Esophagus squamous epithelium (tissue), 5 donors: ENCODE data around the gene XPNPEP1. TPM values are rescaled to one million over a fixed set of nuclear protein-coding genes. Genes with fewer than 3 reads are reported as not detected.

Experiments used
- DNase-seq: peaks from one replicate; lab custom pipeline; 2025; lab: John Stamatoyannopoulos, UW
- H3K27ac ChIP-seq, 4 donors: fragments of 200-600 bp; sonication (generic); one replicate each; pipeline ENCODE4 v1.5.1; 2016 to 2019; ENCODE audit warnings: mild to moderate bottlenecking in 1 of 4
- H3K27me3 ChIP-seq, 4 donors: fragments of 200-600 bp; sonication (generic); 1 replicate in 3 of 4; 2 replicates in 1 of 4; pipeline versions ENCODE4 v1.5.1 to v1.6.0; 2017 to 2021; ENCODE audit warnings: antibody characterized with exemption in 1 of 4
- H3K36me3 ChIP-seq, 3 donors: fragments of 200-600 bp; sonication (generic); one replicate each; pipeline ENCODE4 v1.5.1; 2016 to 2019
- H3K4me1 ChIP-seq, 3 donors: fragments of 200-600 bp; sonication (generic); one replicate each; pipeline ENCODE4 v1.5.1; 2017 to 2019
- H3K4me3 ChIP-seq, 4 donors: fragments of 200-600 bp; sonication (generic); 1 replicate in 3 of 4; 2 replicates in 1 of 4; pipeline ENCODE4 v1.5.1; 2016 to 2019; ENCODE audit warnings: mild to moderate bottlenecking in 2 of 4, moderate library complexity in 1 of 4
- H3K9me3 ChIP-seq, 3 donors: fragments of 200-600 bp; sonication (generic); one replicate each; pipeline ENCODE4 v1.5.1; 2016 to 2019
- CTCF ChIP-seq, 6 experiments: fragments of 450-650 bp in 4 of 6; fragments of 200-600 bp in 2 of 6; sonication (generic) in 2 of 6; IDR thresholded peaks; one replicate each; pipeline ENCODE4 v1.5.1; 2016 to 2019; ENCODE audit warnings: antibody characterized with exemption in 6 of 6, mild to moderate bottlenecking in 4 of 6, moderate library complexity in 4 of 6
- POLR2A ChIP-seq, 4 donors: fragments of 450-650 bp; IDR thresholded peaks; one replicate each; pipeline ENCODE4 v1.6.1; 2017; ENCODE audit warnings: antibody characterized with exemption in 4 of 4, mild to moderate bottlenecking in 4 of 4, moderate library complexity in 3 of 4
- WGBS, 2 donors: methylation state at CpG; one replicate each; pipeline ENCODE4 v1.1.5; 2018; 5-methylcytosine and 5-hydroxymethylcytosine counted together
- intact Hi-C: fragments of 100-400 bp; cut with DNase I; formaldehyde crosslinking; loops from one replicate; pipeline ENCODE4 v1.15.0; 2022
- total RNA-seq, 4 donors: library from RNA; depleted of rRNA; stranded (reverse); fragments of >200 nt; gene quantifications; one replicate each; pipeline ENCODE4 v1.1.0, GENCODE V29; 2016
- donor health status: DM: yes; HTN: yes; CAD: no.

The XPNPEP1 gene
- total RNA-seq, 4 donors from 2014 or later = 39.0 to 79.3 (median 60.1) TPM

DNA sequence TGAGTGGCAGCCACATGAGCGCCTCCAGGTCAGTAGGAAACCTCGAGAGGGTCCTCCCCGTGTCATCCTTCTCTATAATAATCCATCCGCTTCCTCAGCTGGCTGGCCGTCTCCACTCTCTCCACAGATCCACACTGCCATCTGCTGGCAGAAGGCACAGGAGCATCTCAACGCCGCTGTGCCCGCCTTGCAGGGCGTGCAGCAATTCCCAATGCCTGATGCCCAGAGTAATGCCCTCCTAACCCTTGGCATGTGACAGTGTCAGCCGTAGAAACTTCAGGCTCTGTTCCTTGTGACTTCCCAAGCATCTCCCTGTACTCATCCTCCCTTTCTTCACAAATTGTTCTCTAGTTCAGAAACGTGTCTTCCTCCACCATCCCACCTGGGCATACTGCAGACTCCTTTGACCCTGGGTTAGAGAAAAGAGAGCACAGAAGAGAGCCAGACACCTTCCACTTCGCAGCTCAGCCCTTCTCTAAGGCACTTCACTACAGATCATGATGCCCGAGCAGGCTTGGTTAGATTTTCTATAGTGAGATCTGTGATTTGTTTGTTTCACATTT, 70.8 kb downstream of the XPNPEP1 start:
- Histone ChIP-seq H3K4me1 (peaks cover 0 to 9% (median 0%) of the 10 kb centered on the region in 3 donors), H3K36me3 (no peaks in the 10 kb centered on the region), H3K9me3 (no peaks in the 10 kb centered on the region), H3K27me3 (no peaks in the 10 kb centered on the region), H3K4me3 (no peak overlapping the region), H3K27ac (no peak overlapping the region)
- no peak for TF ChIP-seq POLR2A (IDR thresholded peaks at IDR 0.05)
- peak; percentile 50 to 90 (median 64) for TF ChIP-seq CTCF (IDR thresholded peaks at IDR 0.05)
- intact Hi-C loops = no loop called here
- 10 to 13% methylated on average over 10 to 13 of the region's 13 CpGs for WGBS, 2 donors
- DNase-seq = no peak

DNA sequence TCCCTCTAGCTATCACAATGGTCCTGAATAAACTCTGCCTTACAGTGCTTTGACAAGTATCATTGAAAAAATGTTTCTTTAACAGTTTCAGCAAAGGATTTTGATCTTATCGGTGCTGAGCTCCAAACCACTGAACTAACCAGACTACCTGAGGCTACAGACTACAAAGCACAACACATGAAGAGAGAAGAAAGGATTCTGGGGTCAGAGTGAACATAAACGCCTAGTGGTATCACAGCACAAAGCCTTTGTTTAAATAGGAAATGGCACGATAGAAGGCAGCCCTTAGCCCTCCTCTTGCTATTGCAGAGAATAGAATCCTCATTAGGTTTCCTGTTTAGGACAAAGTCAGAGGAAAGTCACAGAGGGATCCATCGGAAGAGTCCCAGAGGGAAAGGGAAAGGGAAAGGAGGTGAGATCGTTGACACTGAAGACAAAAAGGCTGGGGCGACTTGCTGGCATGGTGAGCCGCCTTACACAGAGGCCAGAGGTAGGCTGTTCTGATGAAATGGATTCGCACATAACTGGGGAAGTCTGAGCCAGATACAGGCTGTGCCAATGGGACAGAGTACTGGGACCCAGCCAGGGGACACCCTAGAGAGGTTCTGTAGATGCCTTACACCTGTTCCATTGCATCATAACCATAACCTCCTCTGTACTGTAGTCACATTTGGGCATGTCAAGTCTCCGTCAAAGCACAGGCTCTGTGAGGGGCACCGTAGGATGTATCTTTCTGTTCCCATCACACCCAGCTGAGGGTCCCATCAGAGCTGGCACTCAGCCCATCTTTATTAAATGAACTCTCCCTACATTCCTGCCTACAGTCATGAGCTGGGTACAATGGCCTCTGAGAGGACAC, 71.5 kb downstream of the XPNPEP1 start:
- intact Hi-C loops = no loop called here

GRCh38 chr10:109846832-109847231, 76.5 kb downstream of the XPNPEP1 start:
- H3K36me3 ChIP-seq = no peaks in the 10 kb centered on the region
- intact Hi-C loops = no loop called here
- no peak overlapping the region for H3K4me3 ChIP-seq
- no peak overlapping the region for H3K27ac ChIP-seq
- H3K9me3 ChIP-seq = no peaks in the 10 kb centered on the region
- TF ChIP-seq CTCF (IDR thresholded peaks at IDR 0.05) (no peak), POLR2A (IDR thresholded peaks at IDR 0.05) (no peak)
- DNase-seq = no peak
- 25 to 48% methylated on average over 3 of the region's 3 CpGs for WGBS, 2 donors
- H3K27me3 ChIP-seq = no peaks in the 10 kb centered on the region
- H3K4me1 ChIP-seq = no peaks in the 10 kb centered on the region

More for the DNA sequence above, 71.5 kb downstream of the XPNPEP1 start:
- Histone ChIP-seq H3K4me1 (peaks cover 0 to 9% (median 0%) of the 10 kb centered on the region in 3 donors), H3K36me3 (no peaks in the 10 kb centered on the region), H3K4me3 (no peak overlapping the region), H3K9me3 (no peaks in the 10 kb centered on the region), H3K27me3 (no peaks in the 10 kb centered on the region), H3K27ac (no peak overlapping the region)
- TF ChIP-seq CTCF (IDR thresholded peaks at IDR 0.05) (no peak), POLR2A (IDR thresholded peaks at IDR 0.05) (no peak)
- DNase-seq = no peak
- 45 to 58% methylated on average over 8 to 10 of the region's 10 CpGs for WGBS, 2 donors

GRCh38 chr10:109845308-109845707, 78.0 kb downstream of the XPNPEP1 start:
- Histone ChIP-seq H3K9me3 (no peaks in the 10 kb centered on the region), H3K4me1 (no peaks in the 10 kb centered on the region), H3K36me3 (no peaks in the 10 kb centered on the region), H3K4me3 (no peak overlapping the region), H3K27ac (no peak overlapping the region), H3K27me3 (no peaks in the 10 kb centered on the region)
- no peak for DNase-seq
- no peak for TF ChIP-seq CTCF (IDR thresholded peaks at IDR 0.05)
- TF ChIP-seq POLR2A (IDR thresholded peaks at IDR 0.05) = no peak
- intact Hi-C loops = no loop called here
- WGBS, 2 donors = 77 to 87% methylated on average over 5 of the region's 5 CpGs

- H3K27ac ChIP-seq = no peak overlapping the region
- no peaks in the 10 kb centered on the region for H3K4me1 ChIP-seq
- no peaks in the 10 kb centered on the region for H3K9me3 ChIP-seq
- WGBS, 2 donors = 73 to 76% methylated on average over 5 to 7 of the region's 7 CpGs
- no peak for DNase-seq
- no peaks in the 10 kb centered on the region for H3K36me3 ChIP-seq
- no peak overlapping the region for H3K4me3 ChIP-seq
- TF ChIP-seq CTCF (IDR thresholded peaks at IDR 0.05) (no peak), POLR2A (IDR thresholded peaks at IDR 0.05) (no peak)
- intact Hi-C loops = no loop called here
- H3K27me3 ChIP-seq = no peaks in the 10 kb centered on the region
Observed at GRCh38 chr10:109838592-109839244, 84.6 kb downstream of the XPNPEP1 start.
